HG03108 (cell line): ENCODE measurements around the gene PRR15.

Experiments
- ATAC-seq: cut with Tn5 transposase; IDR thresholded peaks from one replicate; pipeline ENCODE4 v1.9.1; 2021; ENCODE audit warnings: moderate library complexity; ENCODE audit not compliant: unreplicated experiment

PRR15 gene

DNA sequence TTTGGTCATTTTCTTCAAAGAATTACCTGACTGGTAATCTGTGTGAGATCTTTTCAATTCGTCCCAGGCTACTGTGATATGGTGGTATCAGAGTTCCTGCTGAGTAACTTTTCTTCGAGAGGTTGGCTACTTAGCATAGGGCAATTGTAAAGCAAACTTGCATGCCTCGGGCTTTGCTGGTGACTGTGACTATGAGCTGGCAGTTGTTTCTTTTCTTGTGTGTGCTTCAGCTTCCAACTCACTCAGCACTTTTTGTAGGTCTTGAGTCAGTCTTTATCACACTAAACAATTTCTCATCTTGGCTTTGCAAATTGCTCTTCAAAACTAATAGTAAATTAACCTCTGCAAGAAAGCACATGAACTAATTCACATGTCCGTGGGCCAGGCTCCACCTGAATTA lies 44.3 kb downstream of the PRR15 start:
- no peak for ATAC-seq

DNA sequence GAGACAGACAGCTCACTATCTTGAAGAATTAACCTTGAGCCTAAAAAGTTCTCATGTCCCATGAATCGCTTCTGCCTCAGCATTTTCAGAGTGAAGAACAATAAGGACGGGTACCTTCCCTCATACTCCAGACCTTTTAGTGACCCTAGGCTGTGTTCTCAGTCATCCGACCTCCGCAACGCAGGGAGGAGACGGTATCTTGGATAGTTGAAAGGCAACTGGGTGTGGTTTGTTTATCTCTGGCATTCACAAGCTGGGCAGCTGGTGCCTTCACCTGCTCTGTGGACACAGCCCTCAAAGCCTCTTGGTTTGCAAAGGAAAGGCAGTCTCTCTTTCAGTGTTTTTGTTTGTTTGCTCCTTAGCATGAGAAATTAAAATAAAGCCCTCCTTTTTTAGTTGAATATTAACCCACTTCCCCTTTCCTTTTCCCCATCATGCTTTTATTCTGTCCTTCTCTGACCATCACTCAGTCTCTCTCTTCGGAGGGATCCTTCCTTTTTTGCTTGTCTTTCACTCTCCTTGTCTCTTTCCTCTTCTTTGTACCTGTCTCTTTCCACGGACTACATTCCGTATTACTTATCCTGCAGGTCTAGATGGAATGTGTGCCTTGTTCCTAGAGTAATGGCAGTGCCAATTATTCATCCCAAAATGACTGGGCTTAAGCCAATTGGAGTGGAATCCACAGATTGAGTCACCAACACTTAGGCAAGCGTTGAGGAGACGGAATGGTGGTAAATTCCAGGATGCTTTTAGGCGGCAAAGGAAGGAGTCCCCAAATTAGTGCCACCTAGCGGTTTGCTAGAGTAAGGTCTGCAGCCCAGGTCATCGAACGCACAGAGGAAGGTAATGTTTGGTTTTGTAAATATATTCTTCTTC lies 45.8 kb downstream of the PRR15 start:
- no peak for ATAC-seq

DNA sequence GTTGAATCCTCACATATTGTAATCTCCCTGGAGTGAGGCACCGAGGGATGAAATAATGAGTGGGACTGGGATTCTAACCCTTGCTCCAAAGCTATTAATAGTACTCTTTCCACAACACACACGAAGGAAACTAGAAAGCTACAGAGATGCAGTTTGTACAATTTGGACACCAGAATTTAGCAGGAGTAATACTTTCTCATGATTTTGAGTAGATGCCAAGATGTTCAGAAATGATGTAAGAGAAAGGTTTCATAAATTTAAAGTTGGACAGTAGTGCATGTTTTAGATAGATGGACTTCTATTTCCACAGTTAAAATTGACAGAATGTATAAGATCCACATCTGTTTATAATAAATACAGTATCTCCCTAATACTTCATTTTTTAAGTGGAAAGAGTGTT lies 46.5 kb downstream of the PRR15 start:
- ATAC-seq = no peak

DNA sequence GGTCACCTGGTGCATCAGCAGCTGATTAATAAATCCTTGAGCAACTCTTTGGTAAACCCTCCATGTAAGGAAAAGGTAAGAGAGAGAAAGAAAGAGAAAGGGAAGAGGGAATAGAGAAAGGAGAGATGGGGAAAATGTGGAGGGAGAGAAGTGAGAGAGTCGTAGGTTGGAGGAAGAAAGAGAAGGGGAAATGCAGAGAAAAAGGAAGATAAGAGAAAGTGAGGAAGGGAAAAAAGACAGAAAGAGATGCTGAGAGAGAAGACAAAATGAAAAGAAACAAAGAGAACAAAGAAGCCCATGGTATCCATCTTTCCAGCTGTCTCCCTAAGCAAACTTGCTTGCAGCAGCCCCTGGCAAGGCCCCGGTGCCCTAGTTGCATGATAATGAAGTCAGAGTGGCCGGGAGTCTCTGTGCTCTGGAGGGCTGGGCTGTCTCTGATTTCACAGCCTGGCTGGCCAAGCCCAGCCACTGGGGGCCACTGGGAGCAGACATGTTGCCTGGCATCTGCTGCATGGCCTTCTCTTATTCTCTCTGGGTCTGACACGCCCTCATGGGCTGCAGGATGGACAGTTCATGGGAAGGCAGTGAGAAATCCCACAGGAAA lies 48.4 kb downstream of the PRR15 start:
- no peak for ATAC-seq

DNA sequence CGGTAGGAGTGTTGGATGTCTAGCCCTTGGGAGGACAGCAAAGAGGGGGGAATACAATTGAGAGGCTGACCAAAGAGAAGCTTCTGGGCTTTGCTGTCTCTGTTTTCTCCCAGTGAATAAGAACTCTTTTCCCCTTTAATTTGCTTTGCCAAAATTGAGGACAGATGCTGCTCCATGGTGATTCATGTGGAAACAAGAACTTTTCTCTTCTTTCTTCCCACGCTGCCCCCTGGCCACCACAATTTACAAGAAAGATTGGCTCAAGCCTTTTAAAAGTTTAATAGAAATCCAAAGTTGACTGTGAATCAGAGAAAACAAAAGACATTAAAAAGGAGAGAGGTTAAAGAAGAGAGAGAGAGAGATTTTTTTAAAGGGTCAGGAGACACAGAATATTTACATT lies 49.0 kb downstream of the PRR15 start:
- no peak for ATAC-seq

DNA sequence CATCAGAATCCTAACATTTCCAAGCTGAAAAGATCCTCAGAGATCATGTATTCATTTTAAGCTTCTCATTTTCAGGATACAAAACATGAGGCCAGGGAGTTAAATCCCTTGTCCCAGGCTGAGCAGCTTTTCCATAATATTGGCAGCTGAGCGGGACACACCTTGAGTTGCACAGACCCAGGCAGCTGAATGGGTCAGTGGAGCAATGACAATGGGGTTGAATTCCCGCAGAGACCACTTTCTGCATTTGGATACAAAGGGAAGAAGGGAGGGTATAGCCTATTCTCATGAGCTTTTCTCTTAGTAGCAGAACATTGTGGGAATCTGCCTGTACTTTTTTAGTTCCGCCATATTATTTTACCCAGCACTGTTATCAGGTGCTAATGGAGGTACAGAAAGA lies 49.5 kb downstream of the PRR15 start:
- no peak for ATAC-seq

DNA sequence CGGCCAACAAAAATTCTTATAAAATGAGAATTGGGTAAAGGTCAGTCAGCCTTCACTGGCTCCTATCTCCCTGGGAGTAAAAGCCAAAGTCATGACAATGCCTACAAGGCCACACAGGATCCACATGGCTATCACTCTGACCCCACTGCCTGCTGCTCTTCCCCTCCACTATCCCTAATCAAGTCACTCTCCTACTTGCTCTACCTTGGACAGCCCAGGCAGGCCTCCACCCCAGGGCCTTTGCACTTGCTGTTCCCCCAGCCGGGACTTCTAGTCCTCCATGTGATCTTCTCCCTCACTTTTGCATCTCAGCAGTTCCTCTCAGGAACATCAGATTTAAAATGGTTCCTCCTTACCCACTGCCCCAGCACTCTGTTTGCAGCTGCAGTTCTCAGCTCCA lies 50.6 kb downstream of the PRR15 start:
- no peak for ATAC-seq
